ENCODE measurements around the gene OCRL. TPM values are rescaled to one million over a fixed set of nuclear protein-coding genes. Genes with fewer than 3 reads are reported as not detected.

OCRL gene
- 39.8 and 41.8 TPM in 2 replicates for total RNA-seq (ENCODE audit: low replicate concordance)
- long read RNA-seq, full-length matches to known transcripts: 7 of 25 reads
- long read RNA-seq, partial matches to known transcripts: 14 of 25 reads
- long read RNA-seq, other reads (novel, unspliced or antisense): 4 of 25 reads

GRCh38 chrX:129540068-129540653 is at the start of gene OCRL:
OCRL (plus strand) TSS chrX:129540259; CDS start chrX:129540440, 181 bp downstream.
- Mint-ChIP-seq H3K27ac (peak within 1 kb of the TSS; percentile 22), H3K4me3 (peak within 1 kb of the TSS; percentile 85), H3K27me3 (no peaks in the 10 kb centered on the region)

GRCh38 chrX:129490330-129490729 is 49.7 kb upstream of the OCRL start:
- no peak for DNase-seq (ENCODE audit: extremely low spot score, unreplicated experiment)
- Mint-ChIP-seq H3K36me3 (peaks cover 48% of the 10 kb centered on the region), H3K4me3 (no peak overlapping the region), H3K27me3 (no peaks in the 10 kb centered on the region), H3K27ac (no peak overlapping the region), H3K9me3 (no peaks in the 10 kb centered on the region), H3K4me1 (ENCODE audit: unreplicated experiment) (peaks cover 5% of the 10 kb centered on the region)
- TF ChIP-seq CTCF (conservative IDR thresholded peaks at IDR 0.05): no peak

More at GRCh38 chrX:129540068-129540653, at the start of gene OCRL:
- Mint-ChIP-seq H3K36me3 (peaks cover 9% of the 10 kb centered on the region), H3K4me1 (ENCODE audit: unreplicated experiment) (peaks cover 14% of the 10 kb centered on the region), H3K9me3 (no peaks in the 10 kb centered on the region)
- TF ChIP-seq CTCF (conservative IDR thresholded peaks at IDR 0.05): peak; percentile 84
- peak; percentile 86 for DNase-seq (ENCODE audit: extremely low spot score, unreplicated experiment)

- H3K27me3 Mint-ChIP-seq: no peaks in the 10 kb centered on the region
- TF ChIP-seq CTCF (conservative IDR thresholded peaks at IDR 0.05): no peak
- H3K27ac Mint-ChIP-seq: no peak overlapping the region
- no peaks in the 10 kb centered on the region for H3K4me1 Mint-ChIP-seq (ENCODE audit: unreplicated experiment)
- no peak overlapping the region for H3K4me3 Mint-ChIP-seq
- DNase-seq (ENCODE audit: extremely low spot score, unreplicated experiment): no peak
- H3K9me3 Mint-ChIP-seq: no peaks in the 10 kb centered on the region
- H3K36me3 Mint-ChIP-seq: peaks cover 41% of the 10 kb centered on the region
Observed at GRCh38 chrX:129493643-129494042, 46.4 kb upstream of the OCRL start.

GRCh38 chrX:129494887-129495286 is 45.2 kb upstream of the OCRL start:
- no peak for TF ChIP-seq CTCF (conservative IDR thresholded peaks at IDR 0.05)
- Mint-ChIP-seq H3K4me1 (ENCODE audit: unreplicated experiment) (no peaks in the 10 kb centered on the region), H3K27me3 (no peaks in the 10 kb centered on the region), H3K9me3 (no peaks in the 10 kb centered on the region), H3K4me3 (no peak overlapping the region), H3K36me3 (peaks cover 38% of the 10 kb centered on the region), H3K27ac (no peak overlapping the region)
- DNase-seq (ENCODE audit: extremely low spot score, unreplicated experiment): no peak

- Mint-ChIP-seq H3K27ac (no peak overlapping the region), H3K4me3 (no peak overlapping the region)
Observed at GRCh38 chrX:129495900-129496299, 44.2 kb upstream of the OCRL start.

More at GRCh38 chrX:129495900-129496299, 44.2 kb upstream of the OCRL start:
- H3K9me3 Mint-ChIP-seq: no peaks in the 10 kb centered on the region
- peaks cover 32% of the 10 kb centered on the region for H3K36me3 Mint-ChIP-seq
- no peak for TF ChIP-seq CTCF (conservative IDR thresholded peaks at IDR 0.05)
- H3K4me1 Mint-ChIP-seq (ENCODE audit: unreplicated experiment): no peaks in the 10 kb centered on the region
- no peaks in the 10 kb centered on the region for H3K27me3 Mint-ChIP-seq
- no peak for DNase-seq (ENCODE audit: extremely low spot score, unreplicated experiment)

Measured in type B pancreatic cell (in vitro differentiated cells).